CD4-positive, alpha-beta T cell (primary cell): ENCODE results near the gene SLC35F2. TPM values are rescaled to one million over a fixed set of nuclear protein-coding genes. Genes with fewer than 3 reads are reported as not detected.

Source experiments
- ATAC-seq: fragments of 200-7000 bp; cut with Tn5 transposase; one replicate; pipeline ENCODE4 v1.10.0; 2022; ENCODE audit warnings: mild to moderate bottlenecking; ENCODE audit not compliant: poor library complexity
- CTCF ChIA-PET: fragments of 350-600 bp; sonication (Branson Sonifier 250); formaldehyde crosslinking; loops from one replicate; lab custom pipeline; 2021; ENCODE audit warnings: antibody characterized with exemption, inconsistent platforms; lab: Charles Lee
- POLR2A ChIA-PET: fragments of 350-600 bp; sonication (Branson Sonifier 250); formaldehyde crosslinking; loops from one replicate; lab custom pipeline; 2021; ENCODE audit warnings: antibody characterized with exemption, inconsistent platforms; lab: Charles Lee
- DNase-seq, 14 experiments: peaks; one replicate each; pipeline ENCODE4 v3.0.0-alpha.2; 2013 to 2020; ENCODE audit warnings: mixed read lengths in 2 of 14
- H3K27ac ChIP-seq, 2 donors: one replicate each; pipeline versions ENCODE4 v1.5.1 to v1.7.0; 2013; ENCODE audit warnings: low read length in 2 of 2, low read depth in 1 of 2, mild to moderate bottlenecking in 1 of 2
- H3K27me3 ChIP-seq, 2 experiments: 1 replicate in 1 of 2; 2 replicates in 1 of 2; pipeline versions ENCODE4 v1.6.1 to v1.7.0; 2013; ENCODE audit warnings: low read length in 2 of 2, control low read depth in 1 of 2, mild to moderate bottlenecking in 1 of 2, moderate library complexity in 1 of 2; ENCODE audit not compliant: insufficient read depth in 2 of 2, control insufficient read depth in 1 of 2
- H3K36me3 ChIP-seq: one replicate; pipeline ENCODE4 v1.6.1; 2013; ENCODE audit warnings: low read length, control low read depth; ENCODE audit not compliant: insufficient read depth
- H3K4me1 ChIP-seq: one replicate; pipeline ENCODE4 v1.6.1; 2013; ENCODE audit warnings: low read length, control low read depth; ENCODE audit not compliant: insufficient read depth
- H3K4me3 ChIP-seq: one replicate; pipeline ENCODE4 v1.5.1; 2013; ENCODE audit warnings: mild to moderate bottlenecking, low read length, moderate library complexity
- H3K9me3 ChIP-seq, 2 experiments: 1 replicate in 1 of 2; 2 replicates in 1 of 2; pipeline versions ENCODE4 v1.6.1 to v1.7.0; 2013; ENCODE audit warnings: low read length in 2 of 2, mild to moderate bottlenecking in 2 of 2, control low read depth in 1 of 2, moderate library complexity in 1 of 2; ENCODE audit not compliant: control insufficient read depth in 1 of 2, insufficient read depth in 1 of 2
- H3K27ac Mint-ChIP-seq: one replicate; pipeline ENCODE4 v1.8.0; 2020; ENCODE audit warnings: mixed read lengths
- H3K27me3 Mint-ChIP-seq: one replicate; pipeline ENCODE4 v1.8.0; 2021; ENCODE audit warnings: mixed read lengths
- H3K36me3 Mint-ChIP-seq: one replicate; pipeline ENCODE4 v1.8.0; 2021; ENCODE audit warnings: low read depth, mixed read lengths
- H3K4me1 Mint-ChIP-seq: one replicate; pipeline ENCODE4 v1.8.0; 2021; ENCODE audit warnings: low read depth, mixed read lengths
- H3K4me3 Mint-ChIP-seq: one replicate; pipeline ENCODE4 v1.8.0; 2020; ENCODE audit warnings: mild to moderate bottlenecking, mixed read lengths
- H3K9me3 Mint-ChIP-seq: one replicate; pipeline ENCODE4 v1.8.0; 2020; ENCODE audit warnings: mixed read lengths
- CTCF ChIP-seq: fragments of 200-600 bp; IDR thresholded peaks from one replicate; pipeline ENCODE4 v1.8.0; 2022; ENCODE audit warnings: antibody characterized with exemption, mild to moderate bottlenecking
- intact Hi-C, 2 experiments: fragments of 100-400 bp; cut with DNase I in 1 of 2; cut with micrococcal nuclease in 1 of 2; formaldehyde crosslinking; loops; one replicate each; pipeline versions ENCODE4 v1.15.1 to v1.9.0; 2023 to 2025; cut with DNase I, micrococcal nuclease
- total RNA-seq, 174 experiments: library from RNA in 2 of 174; stranded (reverse) in 2 of 174; gene quantifications; one replicate each; pipeline ENCODE4 v1.2.3 and lab custom pipeline; 2021 to 2026

The SLC35F2 gene
- total RNA-seq, 2 experiments from 2014 or later: 2.8 to 3.0 TPM

- intact Hi-C loops: no loop called here
- ChIA-PET POLR2A (no interaction called here), CTCF (no interaction called here)
- Histone ChIP-seq H3K27ac (no peak overlapping the region), H3K36me3 (no peaks in the 10 kb centered on the region), H3K27me3 (no peaks in the 10 kb centered on the region), H3K4me1 (no peaks in the 10 kb centered on the region), H3K4me3 (no peak overlapping the region), H3K9me3 (no peaks in the 10 kb centered on the region)
- Mint-ChIP-seq H3K4me3 (no peak overlapping the region), H3K36me3 (no peaks in the 10 kb centered on the region), H3K4me1 (no peaks in the 10 kb centered on the region), H3K9me3 (no peaks in the 10 kb centered on the region), H3K27ac (no peak overlapping the region), H3K27me3 (no peaks in the 10 kb centered on the region)
- DNase-seq: no peak
- no peak for TF ChIP-seq CTCF
- ATAC-seq: no peak
Measured at GRCh38 chr11:107827041-107827440, 31.5 kb downstream of the SLC35F2 start.

DNA sequence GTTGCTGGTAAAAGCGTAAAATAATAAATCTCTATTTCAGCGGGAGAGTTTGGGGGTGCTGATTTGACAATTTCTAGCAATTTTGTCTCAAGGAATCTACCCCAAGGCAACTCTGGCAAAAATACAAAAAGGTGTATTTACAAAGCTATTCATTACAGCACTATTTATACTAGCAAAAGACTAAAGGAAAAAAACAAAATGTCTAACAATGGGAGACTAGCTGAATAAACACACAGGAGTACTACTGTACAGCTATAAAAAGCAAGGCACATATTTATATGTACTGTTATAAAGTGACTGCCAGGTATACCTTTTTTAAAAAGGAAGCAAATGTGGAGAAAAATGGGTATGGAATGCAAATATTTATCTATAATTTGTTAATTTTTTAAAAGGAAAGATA lies 32.7 kb downstream of the SLC35F2 start:
- Mint-ChIP-seq H3K4me3 (no peak overlapping the region), H3K27me3 (no peaks in the 10 kb centered on the region), H3K27ac (no peak overlapping the region), H3K36me3 (no peaks in the 10 kb centered on the region), H3K9me3 (no peaks in the 10 kb centered on the region), H3K4me1 (no peaks in the 10 kb centered on the region)
- no peak for TF ChIP-seq CTCF
- Histone ChIP-seq H3K9me3 (no peaks in the 10 kb centered on the region), H3K4me1 (no peaks in the 10 kb centered on the region), H3K4me3 (no peak overlapping the region), H3K27me3 (no peaks in the 10 kb centered on the region), H3K36me3 (no peaks in the 10 kb centered on the region), H3K27ac (no peak overlapping the region)
- no peak for DNase-seq
- POLR2A ChIA-PET: no interaction called here
- ATAC-seq: no peak
- CTCF ChIA-PET: no interaction called here
- intact Hi-C loops: no loop called here

GRCh38 chr11:107824668-107825369 lies 33.8 kb downstream of the SLC35F2 start:
- H3K4me1 ChIP-seq: no peaks in the 10 kb centered on the region
- ATAC-seq (no peak), DNase-seq (peak in 3 of 14 experiments; percentile 10 to 12 (median 10))
- no peak overlapping the region for H3K4me3 ChIP-seq
- no peak overlapping the region for H3K27ac ChIP-seq
- Mint-ChIP-seq H3K36me3 (no peaks in the 10 kb centered on the region), H3K4me1 (no peaks in the 10 kb centered on the region), H3K4me3 (no peak overlapping the region), H3K9me3 (no peaks in the 10 kb centered on the region), H3K27ac (no peak overlapping the region), H3K27me3 (no peaks in the 10 kb centered on the region)
- ChIA-PET POLR2A (no interaction called here), CTCF (no interaction called here)
- no peaks in the 10 kb centered on the region for H3K9me3 ChIP-seq
- no peaks in the 10 kb centered on the region for H3K36me3 ChIP-seq
- intact Hi-C loops: no loop called here
- TF ChIP-seq CTCF: no peak
- no peaks in the 10 kb centered on the region for H3K27me3 ChIP-seq
